NB4 (cell line): ENCODE measurements around the gene TNFSF8.

Experiments
- POLR2A ChIP-seq: IDR thresholded peaks from 2 replicates; pipeline ENCODE4 v1.6.1; 2011; ENCODE audit warnings: mild to moderate bottlenecking; ENCODE audit not compliant: insufficient read length; ENCODE audit errors: extremely low read depth
- TF ChIP-seq, protein P1 (sequence below): IDR thresholded peaks from one replicate; pipeline ENCODE4 v1.5.1; 2012; ENCODE audit warnings: low read depth, low read length

GRCh38 chr9:114925672-114926071 lies 4.7 kb downstream of the TNFSF8 start:
- TF ChIP-seq, protein P1, sequence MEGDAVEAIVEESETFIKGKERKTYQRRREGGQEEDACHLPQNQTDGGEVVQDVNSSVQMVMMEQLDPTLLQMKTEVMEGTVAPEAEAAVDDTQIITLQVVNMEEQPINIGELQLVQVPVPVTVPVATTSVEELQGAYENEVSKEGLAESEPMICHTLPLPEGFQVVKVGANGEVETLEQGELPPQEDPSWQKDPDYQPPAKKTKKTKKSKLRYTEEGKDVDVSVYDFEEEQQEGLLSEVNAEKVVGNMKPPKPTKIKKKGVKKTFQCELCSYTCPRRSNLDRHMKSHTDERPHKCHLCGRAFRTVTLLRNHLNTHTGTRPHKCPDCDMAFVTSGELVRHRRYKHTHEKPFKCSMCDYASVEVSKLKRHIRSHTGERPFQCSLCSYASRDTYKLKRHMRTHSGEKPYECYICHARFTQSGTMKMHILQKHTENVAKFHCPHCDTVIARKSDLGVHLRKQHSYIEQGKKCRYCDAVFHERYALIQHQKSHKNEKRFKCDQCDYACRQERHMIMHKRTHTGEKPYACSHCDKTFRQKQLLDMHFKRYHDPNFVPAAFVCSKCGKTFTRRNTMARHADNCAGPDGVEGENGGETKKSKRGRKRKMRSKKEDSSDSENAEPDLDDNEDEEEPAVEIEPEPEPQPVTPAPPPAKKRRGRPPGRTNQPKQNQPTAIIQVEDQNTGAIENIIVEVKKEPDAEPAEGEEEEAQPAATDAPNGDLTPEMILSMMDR = no peak
- TF ChIP-seq POLR2A = no peak
